GM21529 (cell line): ENCODE results near the gene HIC2.
A peak's percentile ranks its signal among the peaks of the same experiment; 100 is the strongest.
"Not testable (repeated sequence)": the region's sequence is repeated elsewhere in the genome, so short reads cannot be mapped to it uniquely, and the experiment has no call there.

Experiments
- ATAC-seq: cut with Tn5 transposase; IDR thresholded peaks from one replicate; pipeline ENCODE4 v1.9.1; 2021; ENCODE audit not compliant: unreplicated experiment

The HIC2 gene

GRCh38 chr22:21417227-21417746 is at the start of gene HIC2:
HIC2 (plus strand) TSS chr22:21417371; CDS start chr22:21442832, 25,461 bp downstream.
- ATAC-seq, result peak; percentile 79

GRCh38 chr22:21368603-21369310 is 48.4 kb upstream of the HIC2 start:
- not testable (repeated sequence) for ATAC-seq

GRCh38 chr22:21375880-21376279 is 41.3 kb upstream of the HIC2 start:
- not testable (repeated sequence) for ATAC-seq

- peak; percentile 63 for ATAC-seq
Observed at GRCh38 chr22:21383701-21384467, 33.3 kb upstream of the HIC2 start, which contains the start of gene RIMBP3B. RIMBP3B (plus strand) TSS chr22:21383751; CDS start chr22:21383859, 108 bp downstream.

GRCh38 chr22:21384468-21385357 is 32.5 kb upstream of the HIC2 start:
- ATAC-seq, result peak; percentile 26

GRCh38 chr22:21389480-21389879 is 27.7 kb upstream of the HIC2 start:
- ATAC-seq, result not testable (repeated sequence)

GRCh38 chr22:21390013-21390412 is 27.2 kb upstream of the HIC2 start:
- not testable (repeated sequence) for ATAC-seq

- ATAC-seq, result not testable (repeated sequence)
Observed at GRCh38 chr22:21394613-21395012, 22.6 kb upstream of the HIC2 start.

- ATAC-seq, result not testable (repeated sequence)
Observed at GRCh38 chr22:21401197-21401969, 15.8 kb upstream of the HIC2 start.

GRCh38 chr22:21402763-21403314 is 14.3 kb upstream of the HIC2 start:
- ATAC-seq, result not testable (repeated sequence)

GRCh38 chr22:21407139-21407538 is 10.0 kb upstream of the HIC2 start:
- ATAC-seq, result not testable (repeated sequence)

- not testable (repeated sequence) for ATAC-seq
Observed at GRCh38 chr22:21407792-21408191, 9.4 kb upstream of the HIC2 start.

- not testable (repeated sequence) for ATAC-seq
Observed at GRCh38 chr22:21416375-21416774, 796 bp upstream of the HIC2 start.

- peak; percentile 31 for ATAC-seq
Observed at GRCh38 chr22:21417853-21418252, 682 bp downstream of the HIC2 start.

GRCh38 chr22:21418974-21419638 is 1.9 kb downstream of the HIC2 start:
- not testable (repeated sequence) for ATAC-seq

GRCh38 chr22:21420180-21420763 is 3.1 kb downstream of the HIC2 start:
- ATAC-seq, result not testable (repeated sequence)

GRCh38 chr22:21424084-21424709 is 7.0 kb downstream of the HIC2 start:
- not testable (repeated sequence) for ATAC-seq
